Naive B cell (primary cell): ENCODE data around the gene GRIN2A. TPM values are rescaled to one million over a fixed set of nuclear protein-coding genes. Genes with fewer than 3 reads are reported as not detected.

Source experiments
- ATAC-seq, 2 donors: fragments of 150-1000 bp; cut with Tn5 transposase; 2 replicates each; pipeline ENCODE4 v1.10.0; 2021; ENCODE audit warnings: low read depth in 2 of 2, mild to moderate bottlenecking in 2 of 2, moderate library complexity in 2 of 2
- DNase-seq: peaks from one replicate; pipeline ENCODE4 v3.0.0; 2022
- H3K27ac Mint-ChIP-seq, 6 donors: one replicate each; pipeline ENCODE4 v1.8.0; 2020 to 2022; ENCODE audit warnings: mild to moderate bottlenecking in 6 of 6, mixed read lengths in 6 of 6, moderate library complexity in 5 of 6, inconsistent platforms in 2 of 6
- H3K27me3 Mint-ChIP-seq, 3 donors: one replicate each; pipeline ENCODE4 v1.8.0; 2021 to 2022; ENCODE audit warnings: mixed read lengths in 3 of 3, mild to moderate bottlenecking in 1 of 3
- H3K36me3 Mint-ChIP-seq, 2 donors: one replicate each; pipeline ENCODE4 v1.8.0; 2020 to 2022; ENCODE audit warnings: mixed read lengths in 2 of 2, inconsistent platforms in 1 of 2, mild to moderate bottlenecking in 1 of 2
- H3K4me1 Mint-ChIP-seq, 3 donors: one replicate each; pipeline ENCODE4 v1.8.0; 2020 to 2022; ENCODE audit warnings: mixed read lengths in 3 of 3, inconsistent platforms in 1 of 3, mild to moderate bottlenecking in 1 of 3, moderate library complexity in 1 of 3
- H3K4me3 Mint-ChIP-seq, 8 donors: one replicate each; pipeline ENCODE4 v1.8.0; 2020 to 2022; ENCODE audit warnings: mild to moderate bottlenecking in 8 of 8, mixed read lengths in 8 of 8, moderate library complexity in 8 of 8, inconsistent platforms in 2 of 8
- H3K9me3 Mint-ChIP-seq, 7 donors: one replicate each; pipeline ENCODE4 v1.8.0; 2020 to 2022; ENCODE audit warnings: mixed read lengths in 7 of 7, mild to moderate bottlenecking in 5 of 7, inconsistent platforms in 2 of 7, moderate library complexity in 1 of 7
- polyA plus RNA-seq, 6 donors: library from polyadenylated mRNA; unstranded; fragments of 300-500 nt; fragmentation: Illumina TruSeq; gene quantifications; one replicate each; pipeline ENCODE4 v1.2.3, GENCODE V29; 2021; ENCODE audit warnings: low read depth in 6 of 6

GRIN2A gene
- polyA plus RNA-seq, 6 donors from 2014 or later = 0.04 to 0.53 (median 0.17) TPM; not detected in 3

GRCh38 chr16:10178526-10178925, 3.7 kb downstream of the GRIN2A start:
- ATAC-seq = no peak
- Mint-ChIP-seq H3K4me1 (peaks cover 17 to 23% (median 20%) of the 10 kb centered on the region in 3 donors), H3K27ac (peak overlapping the region in 1 of 6 donors; percentile 2), H3K27me3 (peaks cover 34 to 88% (median 57%) of the 10 kb centered on the region in 3 donors), H3K36me3 (no peaks in the 10 kb centered on the region), H3K4me3 (no peak overlapping the region), H3K9me3 (peaks cover 0 to 9% (median 3%) of the 10 kb centered on the region in 7 donors)
- no peak for DNase-seq

- H3K9me3 Mint-ChIP-seq = peaks cover 0 to 9% (median 0%) of the 10 kb centered on the region in 7 donors
- peaks cover 15 to 18% (median 17%) of the 10 kb centered on the region in 3 donors for H3K4me1 Mint-ChIP-seq
- ATAC-seq = no peak
- peaks cover 30 to 84% (median 52%) of the 10 kb centered on the region in 3 donors for H3K27me3 Mint-ChIP-seq
- no peak for DNase-seq
- H3K36me3 Mint-ChIP-seq = no peaks in the 10 kb centered on the region
- no peak overlapping the region for H3K4me3 Mint-ChIP-seq
- H3K27ac Mint-ChIP-seq = no peak overlapping the region
Observed at GRCh38 chr16:10178080-10178479, 4.1 kb downstream of the GRIN2A start.

GRCh38 chr16:10172848-10173655, 9.2 kb downstream of the GRIN2A start:
- no peak for DNase-seq
- H3K27me3 Mint-ChIP-seq = peaks cover 27 to 59% (median 31%) of the 10 kb centered on the region in 3 donors
- H3K4me3 Mint-ChIP-seq = peak overlapping the region in 1 of 8 donors; percentile 17
- no peak overlapping the region for H3K27ac Mint-ChIP-seq
- H3K36me3 Mint-ChIP-seq = peaks cover 6 to 7% of the 10 kb centered on the region in 2 donors
- H3K9me3 Mint-ChIP-seq = peaks cover 1 to 6% (median 5%) of the 10 kb centered on the region in 7 donors
- ATAC-seq = no peak
- no peaks in the 10 kb centered on the region for H3K4me1 Mint-ChIP-seq

- Mint-ChIP-seq H3K27ac (no peak overlapping the region), H3K36me3 (peaks cover 6 to 7% of the 10 kb centered on the region in 2 donors), H3K4me3 (no peak overlapping the region), H3K9me3 (peaks cover 1 to 5% (median 4%) of the 10 kb centered on the region in 7 donors), H3K27me3 (peaks cover 21 to 57% (median 27%) of the 10 kb centered on the region in 3 donors), H3K4me1 (no peaks in the 10 kb centered on the region)
- DNase-seq = no peak
- no peak for ATAC-seq
Observed at GRCh38 chr16:10171221-10171620, 11.0 kb downstream of the GRIN2A start.

GRCh38 chr16:10169904-10170410, 12.3 kb downstream of the GRIN2A start:
- H3K9me3 Mint-ChIP-seq = peaks cover 0 to 5% (median 3%) of the 10 kb centered on the region in 7 donors
- ATAC-seq = no peak
- no peak overlapping the region for H3K4me3 Mint-ChIP-seq
- no peaks in the 10 kb centered on the region for H3K4me1 Mint-ChIP-seq
- DNase-seq = no peak
- no peak overlapping the region for H3K27ac Mint-ChIP-seq
- peaks cover 6 to 7% of the 10 kb centered on the region in 2 donors for H3K36me3 Mint-ChIP-seq
- peaks cover 19 to 56% (median 39%) of the 10 kb centered on the region in 3 donors for H3K27me3 Mint-ChIP-seq

GRCh38 chr16:10169031-10169430, 13.2 kb downstream of the GRIN2A start:
- H3K27ac Mint-ChIP-seq = no peak overlapping the region
- DNase-seq = no peak
- H3K4me3 Mint-ChIP-seq = no peak overlapping the region
- H3K4me1 Mint-ChIP-seq = no peaks in the 10 kb centered on the region
- H3K36me3 Mint-ChIP-seq = peaks cover 6 to 7% of the 10 kb centered on the region in 2 donors
- no peak for ATAC-seq
- H3K27me3 Mint-ChIP-seq = peaks cover 22 to 50% (median 38%) of the 10 kb centered on the region in 3 donors
- peaks cover 0 to 5% (median 3%) of the 10 kb centered on the region in 7 donors for H3K9me3 Mint-ChIP-seq

- peaks cover 29 to 56% (median 44%) of the 10 kb centered on the region in 3 donors for H3K27me3 Mint-ChIP-seq
- H3K36me3 Mint-ChIP-seq = peaks cover 6 to 7% of the 10 kb centered on the region in 2 donors
Observed at GRCh38 chr16:10168258-10168657, 14.0 kb downstream of the GRIN2A start.

GRCh38 chr16:10165643-10166042, 16.6 kb downstream of the GRIN2A start:
- Mint-ChIP-seq H3K4me1 (no peaks in the 10 kb centered on the region), H3K27me3 (peaks cover 48 to 69% (median 65%) of the 10 kb centered on the region in 3 donors), H3K4me3 (no peak overlapping the region), H3K27ac (no peak overlapping the region), H3K36me3 (peaks cover 7 to 9% of the 10 kb centered on the region in 2 donors), H3K9me3 (peaks cover 0 to 11% (median 5%) of the 10 kb centered on the region in 7 donors)
- DNase-seq (no peak), ATAC-seq (no peak)

More at GRCh38 chr16:10168258-10168657, 14.0 kb downstream of the GRIN2A start:
- H3K9me3 Mint-ChIP-seq = peaks cover 0 to 5% (median 3%) of the 10 kb centered on the region in 7 donors
- peak overlapping the region in 1 of 8 donors; percentile 16 for H3K4me3 Mint-ChIP-seq
- DNase-seq (no peak), ATAC-seq (no peak)
- H3K4me1 Mint-ChIP-seq = no peaks in the 10 kb centered on the region
- no peak overlapping the region for H3K27ac Mint-ChIP-seq

GRCh38 chr16:10162981-10163380, 19.2 kb downstream of the GRIN2A start:
- ATAC-seq (no peak), DNase-seq (no peak)
- H3K4me1 Mint-ChIP-seq = no peaks in the 10 kb centered on the region
- H3K27me3 Mint-ChIP-seq = peaks cover 54 to 69% (median 63%) of the 10 kb centered on the region in 3 donors
- no peak overlapping the region for H3K4me3 Mint-ChIP-seq
- peaks cover 0 to 4% of the 10 kb centered on the region in 2 donors for H3K36me3 Mint-ChIP-seq
- H3K27ac Mint-ChIP-seq = no peak overlapping the region
- peaks cover 0 to 16% (median 0%) of the 10 kb centered on the region in 7 donors for H3K9me3 Mint-ChIP-seq

- Mint-ChIP-seq H3K27ac (no peak overlapping the region), H3K4me1 (no peaks in the 10 kb centered on the region), H3K36me3 (peaks cover 0 to 4% of the 10 kb centered on the region in 2 donors), H3K4me3 (no peak overlapping the region), H3K27me3 (peaks cover 27 to 68% (median 48%) of the 10 kb centered on the region in 3 donors), H3K9me3 (peaks cover 2 to 27% (median 12%) of the 10 kb centered on the region in 7 donors)
- no peak for DNase-seq
- no peak for ATAC-seq
Observed at GRCh38 chr16:10156099-10156498, 26.1 kb downstream of the GRIN2A start.

GRCh38 chr16:10154389-10154788, 27.8 kb downstream of the GRIN2A start:
- Mint-ChIP-seq H3K4me1 (peaks cover 0 to 9% (median 4%) of the 10 kb centered on the region in 3 donors), H3K36me3 (no peaks in the 10 kb centered on the region), H3K27me3 (peaks cover 19 to 66% (median 45%) of the 10 kb centered on the region in 3 donors), H3K4me3 (no peak overlapping the region), H3K27ac (no peak overlapping the region), H3K9me3 (peaks cover 2 to 21% (median 10%) of the 10 kb centered on the region in 7 donors)
- DNase-seq (no peak), ATAC-seq (no peak)

- no peak for DNase-seq
- Mint-ChIP-seq H3K4me1 (peaks cover 0 to 9% (median 4%) of the 10 kb centered on the region in 3 donors), H3K9me3 (peaks cover 2 to 20% (median 10%) of the 10 kb centered on the region in 7 donors), H3K4me3 (no peak overlapping the region), H3K27me3 (peaks cover 15 to 66% (median 43%) of the 10 kb centered on the region in 3 donors), H3K27ac (no peak overlapping the region), H3K36me3 (no peaks in the 10 kb centered on the region)
- no peak for ATAC-seq
Observed at GRCh38 chr16:10153985-10154384, 28.2 kb downstream of the GRIN2A start.

GRCh38 chr16:10151718-10152117, 30.5 kb downstream of the GRIN2A start:
- Mint-ChIP-seq H3K27me3 (peaks cover 28 to 79% (median 59%) of the 10 kb centered on the region in 3 donors), H3K4me3 (no peak overlapping the region), H3K36me3 (no peaks in the 10 kb centered on the region), H3K4me1 (peaks cover 0 to 9% (median 4%) of the 10 kb centered on the region in 3 donors), H3K9me3 (peaks cover 0 to 10% (median 6%) of the 10 kb centered on the region in 7 donors), H3K27ac (no peak overlapping the region)
- ATAC-seq (no peak), DNase-seq (no peak)
